ENCODE data around the gene CORO2B. TPM values are rescaled to one million over a fixed set of nuclear protein-coding genes. Genes with fewer than 3 reads are reported as not detected.

CORO2B gene
- total and polyA plus RNA-seq, 2 experiments from 2014 or later = 1.6 to 4.6 TPM

DNA sequence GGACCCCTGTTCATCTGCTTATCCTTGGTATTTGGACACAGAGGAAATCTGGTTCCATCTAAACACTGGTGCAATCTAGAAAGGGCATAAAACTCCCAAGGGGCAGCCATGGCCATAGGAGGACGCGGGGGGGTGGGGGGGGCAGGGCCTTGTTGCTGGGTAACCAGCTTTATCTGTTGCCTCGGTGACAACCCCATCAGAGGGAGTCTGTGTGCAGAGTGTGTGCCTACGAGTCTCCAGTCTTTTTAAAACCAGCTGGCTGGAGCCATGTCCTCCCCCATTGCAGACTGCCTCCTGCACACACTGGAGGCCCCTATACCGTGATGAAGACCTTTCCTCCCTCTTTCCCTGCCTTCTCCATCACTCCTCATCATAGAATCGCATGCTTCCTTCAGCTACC, 26.4 kb upstream of the CORO2B start (continued):
- TF ChIP-seq ZNF331 (CRISPR knock-in tag; IDR thresholded peaks at IDR 0.05; ENCODE audit: low read depth) (no peak), EZH2 (IDR thresholded peaks at IDR 0.05; ENCODE audit: low read depth, unreplicated experiment) (no peak), NANOG (IDR thresholded peaks at IDR 0.05; ENCODE audit: borderline replicate concordance) (no peak)
- TF ChIP-seq, protein P1, sequence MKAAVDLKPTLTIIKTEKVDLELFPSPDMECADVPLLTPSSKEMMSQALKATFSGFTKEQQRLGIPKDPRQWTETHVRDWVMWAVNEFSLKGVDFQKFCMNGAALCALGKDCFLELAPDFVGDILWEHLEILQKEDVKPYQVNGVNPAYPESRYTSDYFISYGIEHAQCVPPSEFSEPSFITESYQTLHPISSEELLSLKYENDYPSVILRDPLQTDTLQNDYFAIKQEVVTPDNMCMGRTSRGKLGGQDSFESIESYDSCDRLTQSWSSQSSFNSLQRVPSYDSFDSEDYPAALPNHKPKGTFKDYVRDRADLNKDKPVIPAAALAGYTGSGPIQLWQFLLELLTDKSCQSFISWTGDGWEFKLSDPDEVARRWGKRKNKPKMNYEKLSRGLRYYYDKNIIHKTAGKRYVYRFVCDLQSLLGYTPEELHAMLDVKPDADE (IDR thresholded peaks at IDR 0.05) = no peak
- TF ChIP-seq, protein P2, sequence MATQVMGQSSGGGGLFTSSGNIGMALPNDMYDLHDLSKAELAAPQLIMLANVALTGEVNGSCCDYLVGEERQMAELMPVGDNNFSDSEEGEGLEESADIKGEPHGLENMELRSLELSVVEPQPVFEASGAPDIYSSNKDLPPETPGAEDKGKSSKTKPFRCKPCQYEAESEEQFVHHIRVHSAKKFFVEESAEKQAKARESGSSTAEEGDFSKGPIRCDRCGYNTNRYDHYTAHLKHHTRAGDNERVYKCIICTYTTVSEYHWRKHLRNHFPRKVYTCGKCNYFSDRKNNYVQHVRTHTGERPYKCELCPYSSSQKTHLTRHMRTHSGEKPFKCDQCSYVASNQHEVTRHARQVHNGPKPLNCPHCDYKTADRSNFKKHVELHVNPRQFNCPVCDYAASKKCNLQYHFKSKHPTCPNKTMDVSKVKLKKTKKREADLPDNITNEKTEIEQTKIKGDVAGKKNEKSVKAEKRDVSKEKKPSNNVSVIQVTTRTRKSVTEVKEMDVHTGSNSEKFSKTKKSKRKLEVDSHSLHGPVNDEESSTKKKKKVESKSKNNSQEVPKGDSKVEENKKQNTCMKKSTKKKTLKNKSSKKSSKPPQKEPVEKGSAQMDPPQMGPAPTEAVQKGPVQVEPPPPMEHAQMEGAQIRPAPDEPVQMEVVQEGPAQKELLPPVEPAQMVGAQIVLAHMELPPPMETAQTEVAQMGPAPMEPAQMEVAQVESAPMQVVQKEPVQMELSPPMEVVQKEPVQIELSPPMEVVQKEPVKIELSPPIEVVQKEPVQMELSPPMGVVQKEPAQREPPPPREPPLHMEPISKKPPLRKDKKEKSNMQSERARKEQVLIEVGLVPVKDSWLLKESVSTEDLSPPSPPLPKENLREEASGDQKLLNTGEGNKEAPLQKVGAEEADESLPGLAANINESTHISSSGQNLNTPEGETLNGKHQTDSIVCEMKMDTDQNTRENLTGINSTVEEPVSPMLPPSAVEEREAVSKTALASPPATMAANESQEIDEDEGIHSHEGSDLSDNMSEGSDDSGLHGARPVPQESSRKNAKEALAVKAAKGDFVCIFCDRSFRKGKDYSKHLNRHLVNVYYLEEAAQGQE (IDR thresholded peaks at IDR 0.05; ENCODE audit: unreplicated experiment) = no peak

DNA sequence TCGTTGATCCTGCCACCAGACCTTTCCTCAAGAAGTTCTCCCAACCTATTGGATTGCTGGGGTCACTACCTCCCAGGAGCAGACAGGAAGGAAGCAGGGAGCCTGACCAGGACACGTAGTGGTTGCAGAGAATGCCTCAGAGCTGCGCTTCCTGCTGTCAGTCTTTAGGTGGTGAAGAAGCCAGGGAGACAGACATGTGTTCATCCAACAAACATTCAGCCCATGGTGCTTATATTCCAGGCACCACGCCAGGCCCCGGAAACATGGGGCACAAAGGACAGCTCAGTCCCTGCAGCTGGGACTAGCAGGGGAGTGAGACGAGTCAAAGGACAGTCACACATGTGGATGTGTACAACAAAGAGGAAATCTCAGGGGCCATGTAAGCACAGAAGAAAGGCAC, 26.0 kb upstream of the CORO2B start:
- no peak overlapping the region for H3K4me3 ChIP-seq
- no peak for DNase-seq (ENCODE audit: low spot score)
- H3K27ac ChIP-seq (ENCODE audit: low read depth) = no peak overlapping the region
- no peaks in the 10 kb centered on the region for H3K36me3 ChIP-seq (ENCODE audit: insufficient read depth)
- H4K20me1 ChIP-seq (replicated peaks; ENCODE audit: insufficient read depth) = no peaks in the 10 kb centered on the region
- H3K79me2 ChIP-seq (replicated peaks; ENCODE audit: insufficient read depth) = no peaks in the 10 kb centered on the region
- Mint-ChIP-seq H3K9me3 (no peaks in the 10 kb centered on the region), H3K36me3 (ENCODE audit: low read depth) (no peaks in the 10 kb centered on the region), H3K27me3 (ENCODE audit: insufficient read depth, low read depth, poor library complexity) (peaks cover 2% of the 10 kb centered on the region), H3K4me3 (no peak overlapping the region), H3K4me1 (0 out of 3 replicates have a peak, but pooled peaks cover 3% of the 10 kb centered on the region), H3K27ac (no peak overlapping the region)
- no peak overlapping the region for H3K4me2 ChIP-seq
- no peaks in the 10 kb centered on the region for H3K9me2 ChIP-seq (ENCODE audit: insufficient read depth)
- no peaks in the 10 kb centered on the region for H3F3A ChIP-seq (replicated peaks; ENCODE audit: low read depth)
- no peak for TF ChIP-seq EZH2phosphoT487 (IDR thresholded peaks at IDR 0.05; ENCODE audit: unreplicated experiment)
- TF ChIP-seq JUNB (IDR thresholded peaks at IDR 0.05; ENCODE audit: unreplicated experiment) = no peak
- TF ChIP-seq NANOG (IDR thresholded peaks at IDR 0.05; ENCODE audit: borderline replicate concordance) = no peak
- TF ChIP-seq, protein P1 (IDR thresholded peaks at IDR 0.05) = no peak
- TF ChIP-seq ZNF331 (CRISPR knock-in tag; IDR thresholded peaks at IDR 0.05; ENCODE audit: low read depth) = no peak
- H3K4me1 ChIP-seq (ENCODE audit: insufficient read depth) = no peaks in the 10 kb centered on the region
- no peaks in the 10 kb centered on the region for H3K27me3 ChIP-seq (ENCODE audit: insufficient read depth)
- ATAC-seq = no peak
- H2AFZ ChIP-seq = no peak overlapping the region

Measured in GM23338 (cell line).